Neural crest cell (in vitro differentiated cells): ENCODE data around the gene ACTL8. TPM values are rescaled to one million over a fixed set of nuclear protein-coding genes. Genes with fewer than 3 reads are reported as not detected.

ENCODE experiments used
- DNase-seq: peaks from one replicate; pipeline ENCODE4 v3.0.0; 2021; ENCODE audit warnings: low read depth, mixed read lengths, low spot score
- H3K27ac Mint-ChIP-seq: one replicate; pipeline ENCODE4 v1.8.0; 2021; ENCODE audit warnings: mild to moderate bottlenecking, mixed read lengths; ENCODE audit not compliant: unreplicated experiment
- H3K27me3 Mint-ChIP-seq: 2 replicates; pipeline ENCODE4 v1.8.0; 2021; ENCODE audit warnings: low read depth, mild to moderate bottlenecking, mixed read lengths
- H3K36me3 Mint-ChIP-seq: 2 replicates; pipeline ENCODE4 v1.8.0; 2021; ENCODE audit warnings: low read depth, mild to moderate bottlenecking, mixed read lengths
- H3K4me1 Mint-ChIP-seq: 2 replicates; pipeline ENCODE4 v1.8.0; 2021; ENCODE audit warnings: mixed read lengths
- H3K4me3 Mint-ChIP-seq: one replicate; pipeline ENCODE4 v1.8.0; 2021; ENCODE audit warnings: mild to moderate bottlenecking, mixed read lengths
- H3K9me3 Mint-ChIP-seq: 2 replicates; pipeline ENCODE4 v1.8.0; 2021; ENCODE audit warnings: mixed read lengths
- total RNA-seq: library from RNA; stranded (reverse); gene quantifications from 2 replicates; pipeline ENCODE4 v1.2.1, GENCODE V29; 2021
- TF ChIP-seq, protein P1 (sequence below): fragments of 200-600 bp; sonication (generic); conservative IDR thresholded peaks from 2 replicates; pipeline ENCODE4 v1.5.0; 2021; ENCODE audit warnings: antibody characterized with exemption, mild to moderate bottlenecking

Gene ACTL8
- total RNA-seq, 1 donor from 2014 or later, result not detected

DNA sequence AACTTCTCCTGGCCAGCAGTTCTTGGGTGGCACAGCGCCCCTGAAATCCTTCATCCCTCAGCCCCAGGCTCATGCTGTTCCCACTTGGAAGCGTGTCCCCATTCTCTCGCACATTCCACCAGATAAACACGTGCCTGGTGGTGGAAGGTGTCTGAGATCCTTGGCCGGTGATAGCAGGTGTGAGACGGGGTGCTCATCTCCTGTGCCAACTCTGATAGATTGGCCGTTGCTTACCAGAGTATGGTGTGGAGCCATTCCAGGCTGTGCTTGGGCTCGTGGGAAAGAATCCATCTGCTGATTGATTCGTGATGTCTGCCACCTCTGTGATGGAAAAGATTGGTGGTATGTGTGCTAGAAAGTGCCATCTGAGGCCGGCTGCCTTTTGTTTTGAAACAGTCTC, 22.2 kb downstream of the ACTL8 start:
- Mint-ChIP-seq H3K27me3 (no peaks in the 10 kb centered on the region), H3K36me3 (no peaks in the 10 kb centered on the region), H3K4me1 (peaks cover 5% of the 10 kb centered on the region), H3K9me3 (no peaks in the 10 kb centered on the region), H3K4me3 (no peak overlapping the region), H3K27ac (no peak overlapping the region)
- TF ChIP-seq, protein P1, sequence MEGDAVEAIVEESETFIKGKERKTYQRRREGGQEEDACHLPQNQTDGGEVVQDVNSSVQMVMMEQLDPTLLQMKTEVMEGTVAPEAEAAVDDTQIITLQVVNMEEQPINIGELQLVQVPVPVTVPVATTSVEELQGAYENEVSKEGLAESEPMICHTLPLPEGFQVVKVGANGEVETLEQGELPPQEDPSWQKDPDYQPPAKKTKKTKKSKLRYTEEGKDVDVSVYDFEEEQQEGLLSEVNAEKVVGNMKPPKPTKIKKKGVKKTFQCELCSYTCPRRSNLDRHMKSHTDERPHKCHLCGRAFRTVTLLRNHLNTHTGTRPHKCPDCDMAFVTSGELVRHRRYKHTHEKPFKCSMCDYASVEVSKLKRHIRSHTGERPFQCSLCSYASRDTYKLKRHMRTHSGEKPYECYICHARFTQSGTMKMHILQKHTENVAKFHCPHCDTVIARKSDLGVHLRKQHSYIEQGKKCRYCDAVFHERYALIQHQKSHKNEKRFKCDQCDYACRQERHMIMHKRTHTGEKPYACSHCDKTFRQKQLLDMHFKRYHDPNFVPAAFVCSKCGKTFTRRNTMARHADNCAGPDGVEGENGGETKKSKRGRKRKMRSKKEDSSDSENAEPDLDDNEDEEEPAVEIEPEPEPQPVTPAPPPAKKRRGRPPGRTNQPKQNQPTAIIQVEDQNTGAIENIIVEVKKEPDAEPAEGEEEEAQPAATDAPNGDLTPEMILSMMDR, result no peak
- no peak for DNase-seq

DNA sequence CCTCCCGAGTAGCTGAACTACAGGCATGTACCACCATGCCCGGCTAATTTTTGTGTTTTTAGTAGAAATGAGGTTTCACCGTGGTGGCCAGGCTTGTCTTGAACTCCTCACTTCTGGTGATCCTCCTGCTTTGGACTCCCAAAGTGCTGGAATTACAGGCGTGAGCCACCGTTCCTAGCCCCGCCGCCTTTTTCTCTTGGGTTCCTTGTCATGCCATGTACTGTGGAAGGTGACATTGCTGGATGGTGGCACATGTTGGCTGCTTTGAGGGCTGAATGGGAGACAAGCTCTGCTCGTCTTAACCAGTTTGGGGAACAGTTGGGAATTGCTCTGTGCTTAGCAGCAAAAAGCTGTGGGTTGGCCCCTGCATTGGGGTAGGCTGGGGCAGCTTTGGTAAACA, 22.7 kb downstream of the ACTL8 start:
- DNase-seq, result no peak
- H3K36me3 Mint-ChIP-seq, result no peaks in the 10 kb centered on the region
- H3K4me1 Mint-ChIP-seq, result peaks cover 3% of the 10 kb centered on the region
- H3K27me3 Mint-ChIP-seq, result no peaks in the 10 kb centered on the region
- TF ChIP-seq, protein P1, result no peak
- no peak overlapping the region for H3K27ac Mint-ChIP-seq
- H3K4me3 Mint-ChIP-seq, result no peak overlapping the region
- no peaks in the 10 kb centered on the region for H3K9me3 Mint-ChIP-seq

- Mint-ChIP-seq H3K4me1 (no peaks in the 10 kb centered on the region), H3K9me3 (no peaks in the 10 kb centered on the region), H3K36me3 (no peaks in the 10 kb centered on the region), H3K4me3 (no peak overlapping the region), H3K27ac (no peak overlapping the region), H3K27me3 (no peaks in the 10 kb centered on the region)
- TF ChIP-seq, protein P1, result no peak
- DNase-seq, result no peak
Observed at GRCh38 chr1:17780916-17781315, 25.8 kb downstream of the ACTL8 start.

- peaks cover 3% of the 10 kb centered on the region for H3K4me1 Mint-ChIP-seq
Observed at GRCh38 chr1:17789926-17790325, 34.8 kb downstream of the ACTL8 start.

DNA sequence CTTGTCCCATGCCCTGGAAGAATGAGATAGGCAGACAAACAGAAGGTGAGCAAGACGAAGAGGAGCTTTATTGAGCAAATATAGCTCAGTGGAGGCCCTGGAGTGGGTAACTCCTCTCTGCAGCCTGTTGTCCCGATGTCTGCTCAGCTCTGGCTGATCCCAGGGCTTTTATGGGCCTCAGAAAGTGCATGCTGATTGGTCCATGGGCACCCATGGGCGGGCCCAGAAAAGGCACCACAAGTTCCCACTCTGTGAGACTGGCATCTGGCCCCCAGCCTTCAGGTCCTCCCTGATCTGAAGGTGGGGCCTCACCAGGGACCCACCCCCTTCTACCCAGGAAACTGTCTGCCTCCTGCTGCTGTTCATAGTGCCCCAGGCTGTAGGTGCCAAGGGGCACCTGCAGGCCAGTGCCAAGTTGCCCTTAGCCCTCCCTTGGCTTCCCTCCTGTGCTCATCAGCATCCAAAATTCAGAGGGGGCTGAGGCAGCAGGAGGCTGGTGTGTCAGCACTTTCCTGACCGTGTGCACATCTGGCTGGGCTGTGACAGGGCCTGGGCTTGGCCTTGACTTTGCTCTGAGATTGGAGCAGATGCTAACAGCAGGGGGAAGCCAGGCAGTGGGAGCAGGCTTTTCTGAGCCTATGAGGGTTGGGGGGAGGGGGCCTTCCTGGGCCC, 35.4 kb downstream of the ACTL8 start:
- peaks cover 18% of the 10 kb centered on the region for H3K27me3 Mint-ChIP-seq
- DNase-seq, result no peak
- TF ChIP-seq, protein P1, result no peak
- no peak overlapping the region for H3K27ac Mint-ChIP-seq
- no peaks in the 10 kb centered on the region for H3K36me3 Mint-ChIP-seq
- H3K4me1 Mint-ChIP-seq, result peaks cover 3% of the 10 kb centered on the region
- no peak overlapping the region for H3K4me3 Mint-ChIP-seq
- no peaks in the 10 kb centered on the region for H3K9me3 Mint-ChIP-seq

More at GRCh38 chr1:17789926-17790325, 34.8 kb downstream of the ACTL8 start:
- peaks cover 18% of the 10 kb centered on the region for H3K27me3 Mint-ChIP-seq
- H3K27ac Mint-ChIP-seq, result no peak overlapping the region
- TF ChIP-seq, protein P1, result no peak
- DNase-seq, result no peak
- H3K36me3 Mint-ChIP-seq, result no peaks in the 10 kb centered on the region
- no peak overlapping the region for H3K4me3 Mint-ChIP-seq
- no peaks in the 10 kb centered on the region for H3K9me3 Mint-ChIP-seq
